H9 (cell line): ENCODE measurements around the gene PRICKLE3. TPM values are rescaled to one million over a fixed set of nuclear protein-coding genes. Genes with fewer than 3 reads are reported as not detected.

Source experiments
- DNase-seq: peaks from one replicate; pipeline ENCODE4 v3.0.0-alpha.2; 2017
- H2AFZ ChIP-seq: one replicate; pipeline ENCODE4 v1.6.1; 2013; ENCODE audit warnings: mild to moderate bottlenecking, low read length, control low read depth, moderate library complexity
- H2AK5ac ChIP-seq: 2 replicates; pipeline ENCODE4 v1.6.1; 2013; ENCODE audit warnings: low read length, control low read depth, mixed read lengths; ENCODE audit not compliant: insufficient read length
- H2BK120ac ChIP-seq: one replicate; pipeline ENCODE4 v1.6.1; 2013; ENCODE audit warnings: low read depth, mild to moderate bottlenecking, low read length, control low read depth, inconsistent platforms; ENCODE audit not compliant: poor library complexity, severe bottlenecking
- H2BK12ac ChIP-seq: 2 replicates; pipeline ENCODE4 v1.6.1; 2013; ENCODE audit warnings: low read length, control low read depth, mixed read lengths, low read depth; ENCODE audit not compliant: insufficient read length
- H2BK15ac ChIP-seq: 2 replicates; pipeline ENCODE4 v1.6.1; 2013; ENCODE audit warnings: low read depth, low read length, control low read depth
- H2BK20ac ChIP-seq: one replicate; pipeline ENCODE4 v1.6.1; 2013; ENCODE audit warnings: low read depth, mild to moderate bottlenecking, low read length, control low read depth, inconsistent platforms; ENCODE audit not compliant: poor library complexity, severe bottlenecking
- H2BK5ac ChIP-seq: 2 replicates; pipeline ENCODE4 v1.6.1; 2013; ENCODE audit warnings: low read length, control low read depth, mixed read lengths; ENCODE audit not compliant: insufficient read length
- H3K14ac ChIP-seq: 2 replicates; pipeline ENCODE4 v1.6.1; 2013; ENCODE audit warnings: low read length, control low read depth; ENCODE audit not compliant: insufficient read depth
- H3K18ac ChIP-seq: 2 replicates; pipeline ENCODE4 v1.6.1; 2013; ENCODE audit warnings: low read depth, mild to moderate bottlenecking, mixed read lengths, low read length, control low read depth; ENCODE audit not compliant: insufficient read length
- H3K23ac ChIP-seq: 2 replicates; pipeline ENCODE4 v1.6.1; 2013; ENCODE audit warnings: low read length, control low read depth, mixed read lengths, low read depth; ENCODE audit not compliant: insufficient read length
- H3K23me2 ChIP-seq: 2 replicates; pipeline ENCODE4 v1.6.1; 2013; ENCODE audit warnings: low read depth, mild to moderate bottlenecking, mixed read lengths, low read length, control low read depth; ENCODE audit not compliant: insufficient read length, poor library complexity, severe bottlenecking
- H3K27ac ChIP-seq: 2 replicates; pipeline ENCODE4 v1.5.1; 2013; ENCODE audit warnings: low read length, control low read depth, mixed read lengths, low read depth; ENCODE audit not compliant: insufficient read length
- H3K27me3 ChIP-seq: 2 replicates; pipeline ENCODE4 v1.6.1; 2013; ENCODE audit warnings: low read length, control low read depth, inconsistent platforms; ENCODE audit not compliant: insufficient read depth
- H3K4ac ChIP-seq: 2 replicates; pipeline ENCODE4 v1.6.1; 2013; ENCODE audit warnings: low read depth, mild to moderate bottlenecking, control low read depth, inconsistent platforms, low read length, moderate library complexity
- H3K4me1 ChIP-seq: 2 replicates; pipeline ENCODE4 v1.6.1; 2013; ENCODE audit warnings: low read length, control low read depth, inconsistent platforms; ENCODE audit not compliant: insufficient read depth
- H3K4me2 ChIP-seq: 2 replicates; pipeline ENCODE4 v1.6.1; 2013; ENCODE audit warnings: low read length, control low read depth, mixed read lengths; ENCODE audit not compliant: insufficient read length, insufficient read depth
- H3K56ac ChIP-seq: 2 replicates; pipeline ENCODE4 v1.6.1; 2013; ENCODE audit warnings: low read depth, mild to moderate bottlenecking, mixed read lengths, low read length, control low read depth; ENCODE audit not compliant: insufficient read length
- H3K79me1 ChIP-seq: 2 replicates; pipeline ENCODE4 v1.6.1; 2013; ENCODE audit warnings: low read depth, mild to moderate bottlenecking, moderate library complexity, low read length, control low read depth, inconsistent platforms; ENCODE audit not compliant: insufficient read depth, poor library complexity, severe bottlenecking
- H3K79me2 ChIP-seq: 2 replicates; pipeline ENCODE4 v1.6.1; 2013; ENCODE audit warnings: low read length, control low read depth, inconsistent platforms; ENCODE audit not compliant: insufficient read depth
- H3K9ac ChIP-seq: 2 replicates; pipeline ENCODE4 v1.6.1; 2013; ENCODE audit warnings: low read length, control low read depth, mixed read lengths; ENCODE audit not compliant: insufficient read length; ENCODE audit errors: extremely low read depth
- H3K9me3 ChIP-seq: one replicate; pipeline ENCODE4 v1.6.1; 2013; ENCODE audit warnings: low read depth, low read length, inconsistent platforms; ENCODE audit not compliant: control insufficient read depth
- H3T11ph ChIP-seq: one replicate; pipeline ENCODE4 v1.6.1; 2013; ENCODE audit warnings: mild to moderate bottlenecking, low read length, control low read depth, inconsistent platforms
- H4K20me1 ChIP-seq: one replicate; pipeline ENCODE4 v1.6.1; 2013; ENCODE audit not compliant: control insufficient read depth, insufficient read length, insufficient read depth
- H4K5ac ChIP-seq: 2 replicates; pipeline ENCODE4 v1.6.1; 2013; ENCODE audit warnings: low read depth, mild to moderate bottlenecking, mixed read lengths, low read length, control low read depth; ENCODE audit not compliant: insufficient read length
- H4K8ac ChIP-seq: replicated peaks from 2 replicates; pipeline ENCODE4 v1.6.1; 2013; ENCODE audit warnings: low read length, control low read depth, mixed read lengths, low read depth; ENCODE audit not compliant: insufficient read length
- H4K91ac ChIP-seq: 2 replicates; pipeline ENCODE4 v1.6.1; 2013; ENCODE audit warnings: low read depth, mild to moderate bottlenecking, moderate library complexity, mixed read lengths, low read length, control low read depth; ENCODE audit not compliant: insufficient read length
- H3K27ac Mint-ChIP-seq, 3 experiments: 2 replicates in 2 of 3; 3 replicates in 1 of 3; pipeline ENCODE4 v1.8.0; 2020 to 2021; ENCODE audit warnings: mixed read lengths in 3 of 3, mild to moderate bottlenecking in 1 of 3, moderate library complexity in 1 of 3
- H3K27me3 Mint-ChIP-seq: 2 replicates; pipeline ENCODE4 v1.8.0; 2021; ENCODE audit warnings: low read depth, mild to moderate bottlenecking, moderate library complexity, mixed read lengths
- H3K36me3 Mint-ChIP-seq, 3 experiments: 2 replicates in 2 of 3; 3 replicates in 1 of 3; pipeline ENCODE4 v1.8.0; 2020 to 2021; ENCODE audit warnings: low read depth in 3 of 3, mixed read lengths in 3 of 3; ENCODE audit not compliant: insufficient read depth in 1 of 3
- H3K4me1 Mint-ChIP-seq, 2 experiments: 2 replicates each; pipeline ENCODE4 v1.8.0; 2020; ENCODE audit warnings: mixed read lengths in 2 of 2
- H3K4me3 Mint-ChIP-seq, 2 experiments: 2 replicates in 1 of 2; 3 replicates in 1 of 2; pipeline ENCODE4 v1.8.0; 2020 to 2021; ENCODE audit warnings: mild to moderate bottlenecking in 2 of 2, mixed read lengths in 2 of 2, moderate library complexity in 1 of 2
- H3K9me3 Mint-ChIP-seq, 2 experiments: 2 replicates in 1 of 2; 3 replicates in 1 of 2; pipeline ENCODE4 v1.8.0; 2020; ENCODE audit warnings: mild to moderate bottlenecking in 2 of 2, mixed read lengths in 2 of 2, moderate library complexity in 1 of 2
- WGBS: extraction: QIAGEN DNeasy Blood & Tissue Kit; methylation state at CpG from one replicate; pipeline ENCODE4 v1.1.7; 2013; ENCODE audit warnings: missing lambda C conversion rate, low lambda C conversion rate, mixed read lengths; ENCODE audit not compliant: insufficient read length; ENCODE audit errors: extremely low coverage; 5-methylcytosine and 5-hydroxymethylcytosine counted together
- total RNA-seq: library from RNA; stranded (reverse); gene quantifications from 2 replicates; pipeline ENCODE4 v1.2.1, GENCODE V29; 2021
- TF ChIP-seq, protein P1 (sequence below): fragments of 200-600 bp; sonication (generic); conservative IDR thresholded peaks from 3 replicates; pipeline ENCODE4 v1.8.0; 2021; ENCODE audit warnings: antibody characterized with exemption, mild to moderate bottlenecking

The PRICKLE3 gene
- total RNA-seq, 1 experiment from 2014 or later: 9.7 TPM

DNA sequence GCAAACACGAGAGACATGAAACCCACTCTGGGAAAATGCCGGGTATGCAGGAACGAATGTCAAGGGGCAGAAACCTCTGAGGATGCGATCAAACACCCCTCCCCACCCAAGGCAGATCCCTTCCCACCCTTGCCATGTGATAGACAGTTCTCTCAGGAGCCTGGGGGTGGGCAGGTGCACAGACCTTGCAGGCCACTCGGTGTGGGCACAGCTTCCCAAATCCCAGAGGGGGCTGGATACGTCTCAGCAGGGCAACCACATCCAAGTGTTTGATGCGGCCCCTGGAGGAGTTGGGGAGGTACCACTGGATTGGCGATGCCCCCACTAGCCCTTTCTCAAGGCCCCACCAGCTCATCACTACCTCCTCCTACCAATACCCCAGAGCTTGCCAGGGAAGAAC is 24.2 kb upstream of the PRICKLE3 start:
- Histone ChIP-seq H3K23me2 (no peaks in the 10 kb centered on the region), H2BK20ac (no peak overlapping the region), H3K9ac (no peak overlapping the region), H3K4me2 (no peak overlapping the region), H4K5ac (no peak overlapping the region), H3K18ac (no peak overlapping the region), H2BK12ac (no peak overlapping the region), H3K79me2 (no peaks in the 10 kb centered on the region), H3K14ac (no peak overlapping the region), H2AFZ (no peak overlapping the region), H3K56ac (no peak overlapping the region), H3K4me1 (no peaks in the 10 kb centered on the region), H3K4ac (no peak overlapping the region), H3K27ac (no peak overlapping the region), H3K9me3 (peaks cover 36% of the 10 kb centered on the region), H4K20me1 (no peaks in the 10 kb centered on the region), H2AK5ac (no peak overlapping the region), H2BK5ac (no peak overlapping the region), H2BK15ac (no peak overlapping the region), H4K91ac (no peak overlapping the region), H3K27me3 (no peaks in the 10 kb centered on the region), H4K8ac (no peak overlapping the region), H3K79me1 (no peaks in the 10 kb centered on the region), H3K23ac (no peak overlapping the region), H3T11ph (no peak overlapping the region), H2BK120ac (no peak overlapping the region)
- Mint-ChIP-seq H3K9me3 (peaks cover 67 to 85% of the 10 kb centered on the region in 2 experiments), H3K4me1 (peaks cover 0 to 8% of the 10 kb centered on the region in 2 experiments; a peak in 2 of 4 replicates), H3K27ac (no peak overlapping the region), H3K36me3 (peaks cover 0 to 7% (median 4%) of the 10 kb centered on the region in 3 experiments; a peak in 2 of 7 replicates), H3K4me3 (no peak overlapping the region), H3K27me3 (peaks cover 7% of the 10 kb centered on the region)
- no CpG with 5 or more reads among the region's 8 CpGs for WGBS
- no peak for DNase-seq
- TF ChIP-seq, protein P1, sequence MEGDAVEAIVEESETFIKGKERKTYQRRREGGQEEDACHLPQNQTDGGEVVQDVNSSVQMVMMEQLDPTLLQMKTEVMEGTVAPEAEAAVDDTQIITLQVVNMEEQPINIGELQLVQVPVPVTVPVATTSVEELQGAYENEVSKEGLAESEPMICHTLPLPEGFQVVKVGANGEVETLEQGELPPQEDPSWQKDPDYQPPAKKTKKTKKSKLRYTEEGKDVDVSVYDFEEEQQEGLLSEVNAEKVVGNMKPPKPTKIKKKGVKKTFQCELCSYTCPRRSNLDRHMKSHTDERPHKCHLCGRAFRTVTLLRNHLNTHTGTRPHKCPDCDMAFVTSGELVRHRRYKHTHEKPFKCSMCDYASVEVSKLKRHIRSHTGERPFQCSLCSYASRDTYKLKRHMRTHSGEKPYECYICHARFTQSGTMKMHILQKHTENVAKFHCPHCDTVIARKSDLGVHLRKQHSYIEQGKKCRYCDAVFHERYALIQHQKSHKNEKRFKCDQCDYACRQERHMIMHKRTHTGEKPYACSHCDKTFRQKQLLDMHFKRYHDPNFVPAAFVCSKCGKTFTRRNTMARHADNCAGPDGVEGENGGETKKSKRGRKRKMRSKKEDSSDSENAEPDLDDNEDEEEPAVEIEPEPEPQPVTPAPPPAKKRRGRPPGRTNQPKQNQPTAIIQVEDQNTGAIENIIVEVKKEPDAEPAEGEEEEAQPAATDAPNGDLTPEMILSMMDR: no peak
